KMS-11 (cell line): ENCODE data around the gene BCAS1.

Experiments
- H2AFZ ChIP-seq: fragments of 200-600 bp; sonication (generic); 2 replicates; pipeline ENCODE4 v1.6.1; 2016; ENCODE audit warnings: antibody characterized with exemption, mixed run types, low read depth
- H3K27ac ChIP-seq: fragments of 200-600 bp; sonication (generic); 2 replicates; pipeline ENCODE4 v1.6.1; 2016; ENCODE audit warnings: mild to moderate bottlenecking, mixed run types
- H3K27me3 ChIP-seq: fragments of 200-600 bp; sonication (generic); 2 replicates; pipeline ENCODE4 v1.6.1; 2017; ENCODE audit warnings: mild to moderate bottlenecking, low read depth, mixed run types, moderate library complexity; ENCODE audit not compliant: insufficient read depth
- H3K36me3 ChIP-seq: fragments of 200-600 bp; sonication (generic); 2 replicates; pipeline ENCODE4 v1.6.1; 2017; ENCODE audit warnings: mild to moderate bottlenecking, mixed run types; ENCODE audit not compliant: insufficient read depth
- H3K4me1 ChIP-seq: fragments of 200-600 bp; sonication (generic); 2 replicates; pipeline ENCODE4 v1.6.1; 2016; ENCODE audit warnings: mild to moderate bottlenecking, low read depth, mixed run types; ENCODE audit not compliant: poor library complexity, severe bottlenecking
- H3K4me2 ChIP-seq: fragments of 200-600 bp; sonication (generic); 2 replicates; pipeline ENCODE4 v1.7.0; 2016; ENCODE audit warnings: mild to moderate bottlenecking, mixed run types
- H3K4me3 ChIP-seq: fragments of 200-600 bp; sonication (generic); IDR thresholded peaks from 2 replicates; pipeline ENCODE4 v1.6.1; 2017; ENCODE audit warnings: low read depth, low read length, mixed read lengths; ENCODE audit not compliant: insufficient read depth
- H3K79me2 ChIP-seq: fragments of 200-600 bp; sonication (generic); 2 replicates; pipeline ENCODE4 v1.6.1; 2016; ENCODE audit warnings: low read depth, mixed run types; ENCODE audit not compliant: insufficient read depth
- H3K9ac ChIP-seq: fragments of 200-600 bp; sonication (generic); 2 replicates; pipeline ENCODE4 v1.6.1; 2016; ENCODE audit warnings: mild to moderate bottlenecking, mixed run types
- H4K20me1 ChIP-seq: fragments of 200-600 bp; sonication (generic); 2 replicates; pipeline ENCODE4 v1.6.1; 2016; ENCODE audit warnings: mild to moderate bottlenecking, mixed run types; ENCODE audit not compliant: insufficient read depth
- CTCF ChIP-seq: fragments of 200-600 bp; sonication (generic); conservative IDR thresholded peaks from 2 replicates; pipeline ENCODE4 v1.6.1; 2017; ENCODE audit warnings: low read depth, mild to moderate bottlenecking, antibody characterized with exemption, low read length, moderate library complexity, mixed read lengths

Gene BCAS1

GRCh38 chr20:54103067-54103761 lies 32.8 kb upstream of the BCAS1 start:
- no peak overlapping the region for H3K4me3 ChIP-seq
- H3K4me1 ChIP-seq: no peaks in the 10 kb centered on the region
- H3K27me3 ChIP-seq: no peaks in the 10 kb centered on the region
- no peak overlapping the region for H3K9ac ChIP-seq
- no peak overlapping the region for H2AFZ ChIP-seq
- H4K20me1 ChIP-seq: no peaks in the 10 kb centered on the region
- H3K4me2 ChIP-seq: no peak overlapping the region
- peak; percentile 83 for TF ChIP-seq CTCF
- no peak overlapping the region for H3K27ac ChIP-seq
- H3K79me2 ChIP-seq: no peaks in the 10 kb centered on the region
- no peaks in the 10 kb centered on the region for H3K36me3 ChIP-seq

- H2AFZ ChIP-seq: no peak overlapping the region
- no peak overlapping the region for H3K4me3 ChIP-seq
- no peaks in the 10 kb centered on the region for H3K36me3 ChIP-seq
- no peak overlapping the region for H3K9ac ChIP-seq
- no peak for TF ChIP-seq CTCF
- no peak overlapping the region for H3K4me2 ChIP-seq
- no peaks in the 10 kb centered on the region for H3K79me2 ChIP-seq
- H3K27me3 ChIP-seq: no peaks in the 10 kb centered on the region
- no peak overlapping the region for H3K27ac ChIP-seq
- H3K4me1 ChIP-seq: no peaks in the 10 kb centered on the region
- no peaks in the 10 kb centered on the region for H4K20me1 ChIP-seq
These were observed 32.1 kb upstream of the BCAS1 start for GRCh38 chr20:54102543-54102942.

GRCh38 chr20:54100563-54100962 lies 30.2 kb upstream of the BCAS1 start:
- Histone ChIP-seq H2AFZ (no peak overlapping the region), H3K4me3 (no peak overlapping the region), H3K4me2 (no peak overlapping the region), H3K79me2 (no peaks in the 10 kb centered on the region), H3K27me3 (no peaks in the 10 kb centered on the region), H4K20me1 (no peaks in the 10 kb centered on the region), H3K9ac (no peak overlapping the region), H3K4me1 (peaks cover 7% of the 10 kb centered on the region), H3K36me3 (no peaks in the 10 kb centered on the region), H3K27ac (no peak overlapping the region)
- TF ChIP-seq CTCF: no peak

- no peak overlapping the region for H3K4me3 ChIP-seq
These were observed 29.5 kb upstream of the BCAS1 start for GRCh38 chr20:54099894-54100293.

More at GRCh38 chr20:54099894-54100293, 29.5 kb upstream of the BCAS1 start:
- H4K20me1 ChIP-seq: no peaks in the 10 kb centered on the region
- no peaks in the 10 kb centered on the region for H3K27me3 ChIP-seq
- H3K27ac ChIP-seq: no peak overlapping the region
- H3K79me2 ChIP-seq: no peaks in the 10 kb centered on the region
- no peak overlapping the region for H2AFZ ChIP-seq
- H3K36me3 ChIP-seq: no peaks in the 10 kb centered on the region
- H3K4me1 ChIP-seq: peaks cover 7% of the 10 kb centered on the region
- no peak for TF ChIP-seq CTCF
- H3K4me2 ChIP-seq: no peak overlapping the region
- H3K9ac ChIP-seq: no peak overlapping the region
